PFSK-1 (cell line): Measurements from ENCODE around the gene ZNF740.

Source experiments
- FOXP2 ChIP-seq: optimal IDR thresholded peaks from 2 replicates; pipeline ENCODE3; 2011; ENCODE audit warnings: borderline replicate concordance, control low read depth, inconsistent platforms; ENCODE audit not compliant: insufficient read depth; ENCODE audit errors: extremely low read length, extremely low read depth
- POLR2AphosphoS5 ChIP-seq: IDR thresholded peaks from 2 replicates; pipeline ENCODE4 v1.6.1; 2012; ENCODE audit warnings: low read depth, mild to moderate bottlenecking, control low read depth, low read length, moderate library complexity
- SIN3A ChIP-seq: IDR thresholded peaks from 2 replicates; pipeline ENCODE4 v1.6.1; 2012; ENCODE audit warnings: mild to moderate bottlenecking, low read length, moderate library complexity, borderline replicate concordance; ENCODE audit not compliant: insufficient read depth
- TAF1 ChIP-seq: IDR thresholded peaks from 2 replicates; pipeline ENCODE4 v1.6.1; 2012; ENCODE audit warnings: low read length, control low read depth, borderline replicate concordance; ENCODE audit not compliant: insufficient read depth
- TF ChIP-seq, protein P1 (sequence below), 2 experiments: IDR thresholded peaks; 2 replicates each; pipeline versions ENCODE4 v1.6.1 to v1.8.0; 2011 to 2012; ENCODE audit warnings: low read depth in 2 of 2, low read length in 2 of 2, control low read depth in 1 of 2, inconsistent platforms in 1 of 2, mild to moderate bottlenecking in 1 of 2, moderate library complexity in 1 of 2; ENCODE audit not compliant: insufficient read depth in 1 of 2

ZNF740 gene

DNA sequence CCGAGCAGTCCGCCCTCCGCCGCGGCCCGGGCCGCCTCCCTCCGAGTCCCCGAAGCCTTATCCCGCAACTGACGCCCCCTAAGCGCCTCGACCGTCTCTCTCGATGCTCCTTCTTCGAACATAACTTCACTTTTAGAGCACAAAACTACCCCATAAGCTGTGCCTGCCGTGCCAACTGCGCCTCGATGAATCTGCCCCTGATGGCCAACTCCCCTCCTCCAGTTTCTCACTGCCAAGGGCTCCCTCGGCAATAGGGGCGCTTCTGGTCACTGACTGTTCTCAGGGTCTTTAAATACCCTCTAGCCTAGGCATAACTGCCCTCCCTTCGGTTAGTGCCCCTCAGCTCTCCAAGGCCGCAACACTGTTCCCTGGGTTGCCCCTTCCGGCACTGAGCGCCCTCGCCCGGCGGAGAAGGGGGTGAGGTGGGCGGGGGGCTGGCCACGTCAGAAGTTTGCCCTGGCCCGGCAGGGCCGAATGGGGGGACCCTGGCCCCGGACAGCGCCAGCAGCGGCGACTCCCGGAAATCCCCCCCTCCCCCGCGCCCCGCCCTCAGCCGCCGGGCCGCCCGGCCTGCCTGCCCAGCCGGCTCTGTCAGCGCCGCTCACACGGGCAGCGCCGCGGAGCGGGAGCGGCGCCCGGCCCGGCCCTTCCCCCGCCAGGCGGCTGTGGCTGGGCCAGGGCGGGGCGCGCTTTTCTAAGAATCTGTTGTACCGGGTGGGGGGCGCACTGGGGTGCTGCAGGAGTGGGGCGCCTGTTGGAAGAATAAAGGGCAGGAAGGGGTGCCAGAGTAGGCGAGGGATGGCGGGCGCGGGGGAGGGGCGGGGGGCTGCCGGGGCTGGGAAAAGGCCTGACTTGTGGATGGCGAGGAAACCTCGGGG is 40.9 kb downstream of the ZNF740 start:
- TF ChIP-seq FOXP2 (no peak), TAF1 (no peak; the same call in 1 of the 2 replicates), POLR2AphosphoS5 (no peak)

DNA sequence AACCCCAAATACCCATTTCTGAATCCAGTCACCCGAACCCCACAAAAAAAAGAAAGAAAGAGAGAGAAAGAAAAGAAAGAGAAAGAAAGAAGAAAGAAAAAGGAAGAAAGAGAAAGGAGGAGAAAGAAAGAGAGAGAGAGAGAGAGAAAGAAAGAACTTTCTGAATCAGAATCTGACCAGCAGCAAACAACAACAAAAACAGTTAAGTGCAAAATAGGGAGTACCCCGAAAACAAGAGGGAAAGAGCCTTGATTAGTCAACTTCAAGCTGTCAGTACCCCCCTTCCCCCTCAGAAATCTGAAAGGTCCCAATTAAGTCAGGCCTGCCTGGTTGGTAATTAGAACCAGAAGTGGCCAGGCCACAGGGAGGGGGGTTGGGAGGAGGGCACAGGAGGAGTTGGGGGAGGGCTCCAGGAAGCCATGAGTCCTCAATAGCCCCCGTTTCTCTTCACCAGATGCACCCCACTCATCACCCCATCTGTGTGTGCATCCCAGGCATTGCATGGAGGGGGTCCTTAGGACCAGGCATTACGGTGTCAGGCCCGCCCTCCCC is 41.7 kb downstream of the ZNF740 start:
- no peak for TF ChIP-seq FOXP2
- no peak for TF ChIP-seq POLR2AphosphoS5
- TF ChIP-seq TAF1 = no peak
- no peak for TF ChIP-seq SIN3A
- TF ChIP-seq, protein P1, sequence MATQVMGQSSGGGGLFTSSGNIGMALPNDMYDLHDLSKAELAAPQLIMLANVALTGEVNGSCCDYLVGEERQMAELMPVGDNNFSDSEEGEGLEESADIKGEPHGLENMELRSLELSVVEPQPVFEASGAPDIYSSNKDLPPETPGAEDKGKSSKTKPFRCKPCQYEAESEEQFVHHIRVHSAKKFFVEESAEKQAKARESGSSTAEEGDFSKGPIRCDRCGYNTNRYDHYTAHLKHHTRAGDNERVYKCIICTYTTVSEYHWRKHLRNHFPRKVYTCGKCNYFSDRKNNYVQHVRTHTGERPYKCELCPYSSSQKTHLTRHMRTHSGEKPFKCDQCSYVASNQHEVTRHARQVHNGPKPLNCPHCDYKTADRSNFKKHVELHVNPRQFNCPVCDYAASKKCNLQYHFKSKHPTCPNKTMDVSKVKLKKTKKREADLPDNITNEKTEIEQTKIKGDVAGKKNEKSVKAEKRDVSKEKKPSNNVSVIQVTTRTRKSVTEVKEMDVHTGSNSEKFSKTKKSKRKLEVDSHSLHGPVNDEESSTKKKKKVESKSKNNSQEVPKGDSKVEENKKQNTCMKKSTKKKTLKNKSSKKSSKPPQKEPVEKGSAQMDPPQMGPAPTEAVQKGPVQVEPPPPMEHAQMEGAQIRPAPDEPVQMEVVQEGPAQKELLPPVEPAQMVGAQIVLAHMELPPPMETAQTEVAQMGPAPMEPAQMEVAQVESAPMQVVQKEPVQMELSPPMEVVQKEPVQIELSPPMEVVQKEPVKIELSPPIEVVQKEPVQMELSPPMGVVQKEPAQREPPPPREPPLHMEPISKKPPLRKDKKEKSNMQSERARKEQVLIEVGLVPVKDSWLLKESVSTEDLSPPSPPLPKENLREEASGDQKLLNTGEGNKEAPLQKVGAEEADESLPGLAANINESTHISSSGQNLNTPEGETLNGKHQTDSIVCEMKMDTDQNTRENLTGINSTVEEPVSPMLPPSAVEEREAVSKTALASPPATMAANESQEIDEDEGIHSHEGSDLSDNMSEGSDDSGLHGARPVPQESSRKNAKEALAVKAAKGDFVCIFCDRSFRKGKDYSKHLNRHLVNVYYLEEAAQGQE (IDR thresholded peaks at IDR 0.05; ENCODE audit: insufficient read depth in 1 of 2, low read depth in 2 of 2, low read length in 2 of 2) = no peak

DNA sequence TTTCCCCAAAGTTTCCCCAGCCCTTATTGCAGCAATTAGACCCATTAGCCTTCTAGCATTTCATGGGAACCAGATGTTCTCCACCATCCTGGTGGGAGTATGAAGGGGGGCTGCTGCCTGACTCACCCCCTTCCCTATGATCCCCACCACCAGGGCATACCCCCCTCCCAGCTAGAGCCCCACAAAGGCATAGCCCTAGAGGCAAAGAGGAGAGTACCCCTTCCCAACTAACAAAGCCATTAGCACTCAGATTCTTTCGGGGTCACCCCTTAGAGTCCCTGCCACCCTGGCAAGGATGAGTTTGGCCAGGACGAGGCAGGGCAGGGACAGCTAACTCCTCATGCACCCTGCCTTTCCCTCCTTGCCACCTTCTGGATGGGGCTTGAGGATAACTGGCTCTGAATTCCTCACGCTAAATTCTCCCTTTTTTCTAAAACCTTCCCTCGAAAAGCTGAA is 42.3 kb downstream of the ZNF740 start:
- no peak for TF ChIP-seq SIN3A
- no peak for TF ChIP-seq POLR2AphosphoS5
- TF ChIP-seq FOXP2 = no peak
- TF ChIP-seq TAF1 = no peak
- TF ChIP-seq, protein P1 (IDR thresholded peaks at IDR 0.05; ENCODE audit: insufficient read depth in 1 of 2, low read depth in 2 of 2, low read length in 2 of 2) = no peak

DNA sequence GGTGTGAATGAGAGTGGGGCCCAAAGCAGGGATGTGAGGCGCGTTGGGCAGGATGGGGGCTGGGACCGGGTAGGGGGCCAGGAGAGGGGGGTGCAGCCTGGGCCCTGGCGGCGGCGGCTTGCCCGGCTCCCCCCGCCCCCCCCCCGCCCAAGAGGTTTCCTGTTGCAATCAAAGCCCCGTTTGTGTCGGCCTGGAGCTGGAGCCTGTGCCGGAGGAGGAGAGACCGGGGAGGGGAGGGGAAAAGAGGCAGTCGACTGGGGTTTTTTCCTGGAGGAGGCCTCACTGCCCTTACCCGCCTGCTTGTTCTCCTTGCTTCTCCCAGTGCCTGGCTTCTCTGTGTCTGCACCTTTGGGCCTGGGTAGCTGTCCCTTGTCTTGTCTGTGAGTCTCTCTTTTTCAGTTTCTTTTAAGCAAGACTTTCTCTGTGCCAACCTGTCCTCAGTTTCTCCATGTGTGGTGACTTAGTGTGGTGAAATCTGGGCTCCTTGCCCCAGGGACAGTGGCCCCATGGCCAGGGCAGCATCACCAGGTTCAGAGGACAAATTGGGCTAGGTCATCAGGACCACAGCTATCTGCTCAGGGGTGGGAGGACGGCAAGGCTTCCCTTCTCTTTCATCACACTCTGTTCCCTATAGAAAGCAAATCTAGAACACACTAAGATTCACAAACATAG is 43.0 kb downstream of the ZNF740 start:
- TF ChIP-seq SIN3A (no peak), FOXP2 (no peak), POLR2AphosphoS5 (no peak; the same call in 1 of the 2 replicates), TAF1 (no peak)
- TF ChIP-seq, protein P1 (IDR thresholded peaks at IDR 0.05; ENCODE audit: insufficient read depth in 1 of 2, low read depth in 2 of 2, low read length in 2 of 2) = no peak

DNA sequence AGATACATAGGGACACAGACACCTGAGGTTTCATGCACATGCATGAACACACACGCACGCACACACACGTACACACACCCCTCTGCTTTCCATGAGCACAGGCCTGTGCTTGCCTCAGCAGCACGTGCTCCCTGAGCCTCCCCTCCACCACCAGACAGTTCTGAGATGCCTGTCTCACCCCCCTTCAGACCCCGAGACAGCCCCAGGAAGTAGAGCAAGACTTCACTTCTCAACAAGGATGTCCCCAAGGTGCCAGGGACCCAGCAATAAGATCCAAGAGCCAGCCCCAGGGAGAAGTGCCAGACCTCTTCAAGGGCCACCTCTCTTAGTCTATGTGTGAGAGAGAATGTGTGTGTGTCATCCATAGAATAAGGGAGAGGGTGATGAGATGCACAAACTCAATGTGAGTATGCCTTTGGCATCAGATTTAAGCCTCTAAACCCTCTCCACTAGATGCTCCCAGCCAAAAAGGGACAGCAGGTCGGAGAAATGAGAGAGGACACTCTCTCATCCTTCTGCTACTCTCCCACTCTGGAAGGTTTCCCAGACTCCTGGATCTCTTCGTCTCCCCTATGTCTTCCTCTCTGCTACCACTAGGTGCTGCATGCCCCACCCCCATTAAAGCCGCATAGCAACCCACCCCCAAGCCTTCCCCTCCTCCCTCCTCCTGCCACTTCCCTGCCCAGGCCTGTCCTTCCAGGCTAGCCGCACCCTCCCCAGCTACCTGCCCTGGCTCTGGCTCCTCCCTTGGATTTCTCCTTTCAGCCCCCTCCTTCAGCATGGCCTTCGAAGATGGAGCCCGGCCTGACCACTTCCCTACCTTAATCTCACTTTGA is 43.8 kb downstream of the ZNF740 start:
- TF ChIP-seq TAF1 (no peak), SIN3A (no peak), POLR2AphosphoS5 (no peak), FOXP2 (no peak)
- TF ChIP-seq, protein P1 (IDR thresholded peaks at IDR 0.05; ENCODE audit: insufficient read depth in 1 of 2, low read depth in 2 of 2, low read length in 2 of 2) = no peak
